ENCODE measurements around the gene ZNHIT2.

DNA sequence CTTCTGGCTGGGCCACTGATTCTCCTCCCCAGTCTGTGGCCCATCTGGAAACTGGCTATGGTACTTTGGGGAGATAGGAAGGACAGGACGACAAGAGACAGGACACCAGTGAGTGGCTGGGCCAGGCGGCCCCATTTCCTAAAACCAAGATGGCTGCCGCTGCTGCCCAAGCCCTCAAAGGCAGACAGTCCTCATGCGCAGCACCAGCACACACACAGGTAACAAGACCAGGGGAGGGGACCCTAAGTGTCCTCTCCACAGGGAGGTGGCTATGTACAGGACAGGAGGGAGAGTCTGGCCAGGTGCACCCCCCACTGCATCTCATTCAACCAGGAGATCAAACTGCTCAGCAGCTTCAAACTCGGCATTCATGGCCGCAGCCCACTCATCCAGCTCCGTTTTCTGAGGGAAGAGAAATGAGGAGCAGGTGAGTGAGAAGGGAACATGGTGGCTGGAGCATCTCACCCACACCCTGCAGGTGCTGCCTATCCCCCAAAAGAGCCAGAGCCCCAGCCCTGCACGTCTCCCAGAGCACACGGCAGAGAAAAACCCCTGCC, 38.6 kb downstream of the ZNHIT2 start:
- TF ChIP-seq CTCF (IDR thresholded peaks at IDR 0.05) (no peak), POLR2A (IDR thresholded peaks at IDR 0.05) (no peak)
